Osteoblast (primary cell): ENCODE results near the gene POTEF. TPM values are rescaled to one million over a fixed set of nuclear protein-coding genes. Genes with fewer than 3 reads are reported as not detected.
"Not testable (repeated sequence)": the region's sequence is repeated elsewhere in the genome, so short reads cannot be mapped to it uniquely, and the experiment has no call there.

Source experiments
- DNase-seq: peaks from one replicate; pipeline ENCODE4 v3.0.0; 2011; ENCODE audit warnings: low spot score, mixed read lengths; ENCODE audit not compliant: insufficient read length; ENCODE audit errors: missing footprints
- H2AFZ ChIP-seq: 2 replicates; pipeline ENCODE4 v1.6.0; 2011; ENCODE audit warnings: mild to moderate bottlenecking, low read length
- H3K27ac ChIP-seq: 2 replicates; pipeline ENCODE4 v1.5.1; 2011; ENCODE audit warnings: mild to moderate bottlenecking, low read depth, low read length, moderate library complexity
- H3K27me3 ChIP-seq: 2 replicates; pipeline ENCODE4 v1.6.0; 2012; ENCODE audit warnings: mild to moderate bottlenecking, control low read depth, inconsistent platforms, low read length, moderate library complexity; ENCODE audit not compliant: insufficient read depth
- H3K36me3 ChIP-seq: 2 replicates; pipeline ENCODE4 v1.5.1; 2011; ENCODE audit warnings: mild to moderate bottlenecking, low read length, control low read depth, moderate library complexity; ENCODE audit not compliant: insufficient read depth
- H3K4me1 ChIP-seq: 2 replicates; pipeline ENCODE4 v1.5.1; 2011; ENCODE audit warnings: mild to moderate bottlenecking, low read length, control low read depth, moderate library complexity; ENCODE audit not compliant: insufficient read depth
- H3K4me2 ChIP-seq: 2 replicates; pipeline ENCODE4 v1.6.0; 2011; ENCODE audit warnings: mild to moderate bottlenecking, low read length; ENCODE audit not compliant: insufficient read depth
- H3K4me3 ChIP-seq: fragments of 200-600 bp; sonication (generic); 3 replicates; pipeline ENCODE4 v1.5.1; 2012; ENCODE audit warnings: mild to moderate bottlenecking, low read length, inconsistent platforms; ENCODE audit not compliant: insufficient read depth
- H3K79me2 ChIP-seq: 2 replicates; pipeline ENCODE4 v1.6.0; 2012; ENCODE audit warnings: mild to moderate bottlenecking, low read length, control low read depth, inconsistent platforms; ENCODE audit not compliant: insufficient read depth
- H3K9me3 ChIP-seq: 2 replicates; pipeline ENCODE4 v1.5.1; 2011; ENCODE audit warnings: low read depth, low read length, control low read depth
- H4K20me1 ChIP-seq: 2 replicates; pipeline ENCODE4 v1.6.0; 2012; ENCODE audit warnings: mild to moderate bottlenecking, low read length, control low read depth; ENCODE audit not compliant: insufficient read depth
- CTCF ChIP-seq: IDR thresholded peaks from 2 replicates; pipeline ENCODE4 v1.5.1; 2011; ENCODE audit warnings: mild to moderate bottlenecking, low read depth, low read length, moderate library complexity; ENCODE audit errors: extremely low read depth
- total RNA-seq: library from RNA; depleted of rRNA; stranded (reverse); fragments of >200 nt; gene quantifications from 2 replicates; pipeline ENCODE4 v1.2.3, GENCODE V29; 2012

The POTEF gene
- total RNA-seq, 1 donor, result not detected

GRCh38 chr2:130158631-130159030 is 29.6 kb upstream of the POTEF start:
- Histone ChIP-seq H3K4me2 (no peak overlapping the region), H3K79me2 (no peaks in the 10 kb centered on the region), H3K36me3 (peaks cover 4% of the 10 kb centered on the region), H2AFZ (no peak overlapping the region), H3K4me1 (no peaks in the 10 kb centered on the region), H3K9me3 (no peaks in the 10 kb centered on the region), H3K4me3 (no peak overlapping the region), H4K20me1 (no peaks in the 10 kb centered on the region), H3K27ac (no peak overlapping the region), H3K27me3 (no peaks in the 10 kb centered on the region)
- no peak for TF ChIP-seq CTCF
- DNase-seq, result peak; percentile 39

GRCh38 chr2:130157825-130158514 is 28.9 kb upstream of the POTEF start:
- not testable (repeated sequence) for H3K4me1 ChIP-seq, H3K36me3 ChIP-seq, H2AFZ ChIP-seq, H3K79me2 ChIP-seq, H3K4me3 ChIP-seq, H3K27ac ChIP-seq, H3K9me3 ChIP-seq, H3K4me2 ChIP-seq, H4K20me1 ChIP-seq, H3K27me3 ChIP-seq
- DNase-seq, result peak; percentile 76

- H3K27me3 ChIP-seq, H3K4me2 ChIP-seq, H4K20me1 ChIP-seq, H3K27ac ChIP-seq, H3K79me2 ChIP-seq, H3K4me1 ChIP-seq, H3K36me3 ChIP-seq, H3K4me3 ChIP-seq, H3K9me3 ChIP-seq, H2AFZ ChIP-seq, DNase-seq: not testable (repeated sequence)
Measured at GRCh38 chr2:130157354-130157753, 28.3 kb upstream of the POTEF start.

GRCh38 chr2:130156624-130157004 is 27.6 kb upstream of the POTEF start:
- H3K27ac ChIP-seq, result no peak overlapping the region
- H3K27me3 ChIP-seq, result no peaks in the 10 kb centered on the region
- no peaks in the 10 kb centered on the region for H3K79me2 ChIP-seq
- no peak overlapping the region for H3K4me2 ChIP-seq
- no peak overlapping the region for H3K4me3 ChIP-seq
- peaks cover 7% of the 10 kb centered on the region for H3K36me3 ChIP-seq
- no peaks in the 10 kb centered on the region for H3K9me3 ChIP-seq
- H4K20me1 ChIP-seq, result no peaks in the 10 kb centered on the region
- H2AFZ ChIP-seq, result no peak overlapping the region
- TF ChIP-seq CTCF, result no peak
- no peaks in the 10 kb centered on the region for H3K4me1 ChIP-seq
- DNase-seq, result peak; percentile 47

GRCh38 chr2:130155956-130156623 is 27.1 kb upstream of the POTEF start:
- not testable (repeated sequence) for H4K20me1 ChIP-seq, H3K36me3 ChIP-seq, H3K4me2 ChIP-seq, H3K27me3 ChIP-seq, H3K79me2 ChIP-seq, H3K9me3 ChIP-seq, H2AFZ ChIP-seq, H3K27ac ChIP-seq, H3K4me3 ChIP-seq, H3K4me1 ChIP-seq
- peak; percentile 90 for DNase-seq
- peak; percentile 42 for TF ChIP-seq CTCF
